ENCODE results near the gene FBXO28.

Gene FBXO28

GRCh38 chr1:224085421-224086108 is 28.3 kb upstream of the FBXO28 start:
- H3K9me3 Mint-ChIP-seq = no peaks in the 10 kb centered on the region
- no peaks in the 10 kb centered on the region for H3K4me1 Mint-ChIP-seq (ENCODE audit: low read depth)
- no peak overlapping the region for H3K4me3 Mint-ChIP-seq
- H3K27me3 Mint-ChIP-seq (ENCODE audit: low read depth) = peaks cover 32% of the 10 kb centered on the region
- no peak overlapping the region for H3K27ac Mint-ChIP-seq
- no peaks in the 10 kb centered on the region for H3K36me3 Mint-ChIP-seq (ENCODE audit: low read depth)

GRCh38 chr1:224087286-224087794 is 26.6 kb upstream of the FBXO28 start:
- no peaks in the 10 kb centered on the region for H3K36me3 Mint-ChIP-seq (ENCODE audit: low read depth)
- H3K27me3 Mint-ChIP-seq (ENCODE audit: low read depth) = peaks cover 24% of the 10 kb centered on the region
- no peak overlapping the region for H3K4me3 Mint-ChIP-seq
- H3K9me3 Mint-ChIP-seq = no peaks in the 10 kb centered on the region
- H3K4me1 Mint-ChIP-seq (ENCODE audit: low read depth) = no peaks in the 10 kb centered on the region
- no peak overlapping the region for H3K27ac Mint-ChIP-seq

- Mint-ChIP-seq H3K27ac (no peak overlapping the region), H3K4me3 (no peak overlapping the region), H3K27me3 (ENCODE audit: low read depth) (peaks cover 20% of the 10 kb centered on the region), H3K9me3 (no peaks in the 10 kb centered on the region), H3K36me3 (ENCODE audit: low read depth) (no peaks in the 10 kb centered on the region), H3K4me1 (ENCODE audit: low read depth) (no peaks in the 10 kb centered on the region)
These were observed 24.3 kb upstream of the FBXO28 start for GRCh38 chr1:224089583-224089982.

GRCh38 chr1:224090116-224090515 is 23.8 kb upstream of the FBXO28 start:
- H3K9me3 Mint-ChIP-seq = no peaks in the 10 kb centered on the region
- no peaks in the 10 kb centered on the region for H3K36me3 Mint-ChIP-seq (ENCODE audit: low read depth)
- H3K27me3 Mint-ChIP-seq (ENCODE audit: low read depth) = peaks cover 20% of the 10 kb centered on the region
- H3K4me1 Mint-ChIP-seq (ENCODE audit: low read depth) = no peaks in the 10 kb centered on the region
- H3K4me3 Mint-ChIP-seq = no peak overlapping the region
- no peak overlapping the region for H3K27ac Mint-ChIP-seq

- Mint-ChIP-seq H3K27me3 (ENCODE audit: low read depth) (peaks cover 26% of the 10 kb centered on the region), H3K9me3 (no peaks in the 10 kb centered on the region), H3K27ac (no peak overlapping the region), H3K4me3 (no peak overlapping the region), H3K4me1 (ENCODE audit: low read depth) (no peaks in the 10 kb centered on the region), H3K36me3 (ENCODE audit: low read depth) (no peaks in the 10 kb centered on the region)
These were observed 21.8 kb upstream of the FBXO28 start for GRCh38 chr1:224092111-224092510.

- no peak overlapping the region for H3K4me3 Mint-ChIP-seq
- H3K36me3 Mint-ChIP-seq (ENCODE audit: low read depth) = no peaks in the 10 kb centered on the region
- peaks cover 26% of the 10 kb centered on the region for H3K27me3 Mint-ChIP-seq (ENCODE audit: low read depth)
- H3K27ac Mint-ChIP-seq = no peak overlapping the region
- no peaks in the 10 kb centered on the region for H3K9me3 Mint-ChIP-seq
- no peaks in the 10 kb centered on the region for H3K4me1 Mint-ChIP-seq (ENCODE audit: low read depth)
These were observed 21.3 kb upstream of the FBXO28 start for GRCh38 chr1:224092601-224093000.

- H3K27me3 Mint-ChIP-seq (ENCODE audit: low read depth) = peaks cover 18% of the 10 kb centered on the region
- H3K4me3 Mint-ChIP-seq = no peak overlapping the region
- H3K9me3 Mint-ChIP-seq = no peaks in the 10 kb centered on the region
- no peaks in the 10 kb centered on the region for H3K4me1 Mint-ChIP-seq (ENCODE audit: low read depth)
- H3K36me3 Mint-ChIP-seq (ENCODE audit: low read depth) = no peaks in the 10 kb centered on the region
- no peak overlapping the region for H3K27ac Mint-ChIP-seq
These were observed 18.6 kb upstream of the FBXO28 start for GRCh38 chr1:224095339-224095738.

- no peaks in the 10 kb centered on the region for H3K4me1 Mint-ChIP-seq (ENCODE audit: low read depth)
- no peak overlapping the region for H3K4me3 Mint-ChIP-seq
- H3K9me3 Mint-ChIP-seq = no peaks in the 10 kb centered on the region
- H3K36me3 Mint-ChIP-seq (ENCODE audit: low read depth) = no peaks in the 10 kb centered on the region
- no peak overlapping the region for H3K27ac Mint-ChIP-seq
- H3K27me3 Mint-ChIP-seq (ENCODE audit: low read depth) = peaks cover 15% of the 10 kb centered on the region
These were observed 18.0 kb upstream of the FBXO28 start for GRCh38 chr1:224095867-224096266.

- H3K27me3 Mint-ChIP-seq (ENCODE audit: low read depth) = peaks cover 11% of the 10 kb centered on the region
- no peaks in the 10 kb centered on the region for H3K36me3 Mint-ChIP-seq (ENCODE audit: low read depth)
These were observed 17.1 kb upstream of the FBXO28 start for GRCh38 chr1:224096773-224097172.

GRCh38 chr1:224098007-224098406 is 15.9 kb upstream of the FBXO28 start:
- H3K27me3 Mint-ChIP-seq (ENCODE audit: low read depth) = peaks cover 12% of the 10 kb centered on the region
- H3K36me3 Mint-ChIP-seq (ENCODE audit: low read depth) = no peaks in the 10 kb centered on the region
- no peaks in the 10 kb centered on the region for H3K4me1 Mint-ChIP-seq (ENCODE audit: low read depth)
- no peaks in the 10 kb centered on the region for H3K9me3 Mint-ChIP-seq
- H3K27ac Mint-ChIP-seq = no peak overlapping the region
- no peak overlapping the region for H3K4me3 Mint-ChIP-seq

More at GRCh38 chr1:224096773-224097172, 17.1 kb upstream of the FBXO28 start:
- Mint-ChIP-seq H3K4me1 (ENCODE audit: low read depth) (no peaks in the 10 kb centered on the region), H3K27ac (no peak overlapping the region), H3K9me3 (no peaks in the 10 kb centered on the region), H3K4me3 (no peak overlapping the region)

GRCh38 chr1:224106568-224107281 is 7.2 kb upstream of the FBXO28 start:
- no peak overlapping the region for H3K4me3 Mint-ChIP-seq
- H3K9me3 Mint-ChIP-seq = no peaks in the 10 kb centered on the region
- no peaks in the 10 kb centered on the region for H3K36me3 Mint-ChIP-seq (ENCODE audit: low read depth)
- peaks cover 41% of the 10 kb centered on the region for H3K27me3 Mint-ChIP-seq (ENCODE audit: low read depth)
- H3K4me1 Mint-ChIP-seq (ENCODE audit: low read depth) = peaks cover 4% of the 10 kb centered on the region
- H3K27ac Mint-ChIP-seq = no peak overlapping the region

- H3K27ac Mint-ChIP-seq = no peak overlapping the region
- no peaks in the 10 kb centered on the region for H3K36me3 Mint-ChIP-seq (ENCODE audit: low read depth)
- H3K27me3 Mint-ChIP-seq (ENCODE audit: low read depth) = peaks cover 41% of the 10 kb centered on the region
- H3K9me3 Mint-ChIP-seq = no peaks in the 10 kb centered on the region
- H3K4me3 Mint-ChIP-seq = no peak overlapping the region
- H3K4me1 Mint-ChIP-seq (ENCODE audit: low read depth) = peaks cover 4% of the 10 kb centered on the region
These were observed 6.7 kb upstream of the FBXO28 start for GRCh38 chr1:224107282-224107625.

GRCh38 chr1:224108991-224109390 is 4.9 kb upstream of the FBXO28 start:
- no peak overlapping the region for H3K4me3 Mint-ChIP-seq
- H3K27ac Mint-ChIP-seq = no peak overlapping the region
- H3K4me1 Mint-ChIP-seq (ENCODE audit: low read depth) = peaks cover 11% of the 10 kb centered on the region
- no peaks in the 10 kb centered on the region for H3K9me3 Mint-ChIP-seq
- H3K36me3 Mint-ChIP-seq (ENCODE audit: low read depth) = no peaks in the 10 kb centered on the region
- peaks cover 37% of the 10 kb centered on the region for H3K27me3 Mint-ChIP-seq (ENCODE audit: low read depth)

GRCh38 chr1:224109981-224110380 is 3.9 kb upstream of the FBXO28 start:
- Mint-ChIP-seq H3K9me3 (no peaks in the 10 kb centered on the region), H3K27ac (no peak overlapping the region), H3K4me3 (no peak overlapping the region), H3K36me3 (ENCODE audit: low read depth) (no peaks in the 10 kb centered on the region), H3K27me3 (ENCODE audit: low read depth) (peaks cover 35% of the 10 kb centered on the region), H3K4me1 (ENCODE audit: low read depth) (peaks cover 15% of the 10 kb centered on the region)

GRCh38 chr1:224113005-224113404 is 906 bp upstream of the FBXO28 start:
- no peaks in the 10 kb centered on the region for H3K9me3 Mint-ChIP-seq
- H3K4me3 Mint-ChIP-seq = no peak overlapping the region
- H3K36me3 Mint-ChIP-seq (ENCODE audit: low read depth) = peaks cover 4% of the 10 kb centered on the region
- H3K27me3 Mint-ChIP-seq (ENCODE audit: low read depth) = peaks cover 25% of the 10 kb centered on the region
- peaks cover 26% of the 10 kb centered on the region for H3K4me1 Mint-ChIP-seq (ENCODE audit: low read depth)
- H3K27ac Mint-ChIP-seq = no peak overlapping the region

All from T-helper 1 cell treated with Interleukin-12 subunit alpha and Interleukin-12 subunit beta and Interleukin-4 antibody, amounts not matched to agents 30 μg/mL and 1 μg/mL, for 36 hours (primary cell).